BLaER1 (cell line): ENCODE measurements around the gene RER1.

ENCODE experiments used
- H3K27ac ChIP-seq: shearing (Covaris generic); formaldehyde crosslinking; 2 replicates; pipeline ENCODE4 v1.8.1; 2022
- H3K27me3 ChIP-seq: shearing (Covaris generic); formaldehyde crosslinking; 2 replicates; pipeline ENCODE4 v1.8.1; 2022
- H3K36me3 ChIP-seq: shearing (Covaris generic); formaldehyde crosslinking; 2 replicates; pipeline ENCODE4 v1.8.1; 2022
- H3K4me1 ChIP-seq: shearing (Covaris generic); formaldehyde crosslinking; 2 replicates; pipeline ENCODE4 v1.8.1; 2022
- H3K4me2 ChIP-seq: shearing (Covaris generic); formaldehyde crosslinking; 2 replicates; pipeline ENCODE4 v1.8.1; 2022
- H3K4me3 ChIP-seq: shearing (Covaris generic); formaldehyde crosslinking; 2 replicates; pipeline ENCODE4 v1.8.1; 2022
- H3K9ac ChIP-seq: shearing (Covaris generic); formaldehyde crosslinking; 2 replicates; pipeline ENCODE4 v1.8.1; 2022
- H3K9me3 ChIP-seq: shearing (Covaris generic); formaldehyde crosslinking; 2 replicates; pipeline ENCODE4 v1.8.1; 2022
- H4K20me1 ChIP-seq: shearing (Covaris generic); formaldehyde crosslinking; 2 replicates; pipeline ENCODE4 v1.8.1; 2022
- Cebpa-rat ChIP-seq: shearing (Covaris generic); IDR thresholded peaks from 2 replicates; pipeline ENCODE4 v1.8.1; 2022

Gene RER1

DNA sequence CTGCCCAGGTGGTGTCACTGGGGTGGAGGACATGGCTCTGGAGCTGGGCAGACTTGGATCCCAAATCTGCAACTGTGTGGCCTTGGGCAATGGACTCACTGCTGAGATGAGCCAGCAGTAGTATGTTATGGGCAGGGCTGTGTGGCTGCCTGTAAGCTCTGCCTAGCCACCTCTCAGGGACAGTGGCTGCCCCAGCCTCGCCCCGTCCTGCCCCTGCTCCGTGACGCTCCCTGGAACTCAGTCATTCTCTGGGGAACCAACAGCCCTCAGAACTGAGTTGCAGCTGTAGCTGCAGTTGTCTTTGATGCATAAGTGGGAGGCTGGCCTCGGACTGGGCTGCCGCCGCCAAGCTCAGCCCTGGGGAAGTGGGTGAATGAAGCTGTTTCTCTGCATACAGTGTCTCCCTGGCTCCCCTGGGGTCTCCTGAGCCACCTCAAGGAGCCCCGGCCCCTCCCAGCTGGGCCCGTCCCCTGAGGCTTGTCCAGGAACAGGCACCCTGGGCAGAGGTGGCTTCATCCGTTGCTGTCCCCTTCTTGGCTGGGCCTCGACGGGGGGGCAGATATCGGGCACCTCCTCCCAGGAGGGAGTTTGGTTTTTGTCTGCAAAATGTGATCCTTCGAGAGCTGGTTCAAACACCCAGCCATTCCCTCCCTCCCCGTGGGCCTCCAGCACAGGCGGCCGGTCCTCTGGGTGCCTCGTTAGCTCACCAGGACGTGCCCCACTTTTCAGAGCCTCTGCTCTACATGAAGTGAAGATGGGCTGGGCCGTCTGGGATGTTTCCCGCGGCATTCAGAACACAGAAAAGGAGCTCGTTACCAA, 58.2 kb downstream of the RER1 start:
- H3K9me3 ChIP-seq: no peaks in the 10 kb centered on the region
- no peaks in the 10 kb centered on the region for H3K36me3 ChIP-seq
- H3K4me3 ChIP-seq: no peak overlapping the region
- H3K9ac ChIP-seq: peak overlapping the region; percentile 21; the same call in 1 of the 2 replicates
- H4K20me1 ChIP-seq: peaks cover 2% of the 10 kb centered on the region; the same call in 1 of the 2 replicates
- TF ChIP-seq Cebpa-rat: no peak
- peaks cover 11% of the 10 kb centered on the region for H3K27me3 ChIP-seq
- peaks cover 98% of the 10 kb centered on the region for H3K4me1 ChIP-seq
- H3K4me2 ChIP-seq: peak overlapping the region; percentile 94
- peak overlapping the region; percentile 73 for H3K27ac ChIP-seq

DNA sequence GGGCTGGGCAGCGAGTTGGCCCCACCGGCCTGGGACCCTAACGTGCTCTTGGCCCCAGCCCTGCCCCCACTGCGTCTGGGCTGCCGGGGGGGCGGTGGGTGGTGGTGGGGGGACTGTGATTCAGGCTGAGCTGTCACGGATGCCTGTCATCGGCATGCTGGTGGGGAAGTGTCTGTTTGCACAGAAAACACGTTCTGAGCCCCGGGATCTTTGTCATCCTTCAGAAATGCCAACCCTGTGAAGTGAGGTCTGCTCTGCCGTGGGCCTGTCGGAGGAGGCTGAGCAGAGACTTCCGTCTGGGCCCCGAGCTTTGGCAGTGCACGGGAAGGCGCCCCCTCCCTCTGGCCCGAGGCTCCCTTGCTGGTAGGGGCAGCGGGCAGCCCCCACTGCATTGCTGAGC, 60.1 kb downstream of the RER1 start:
- TF ChIP-seq Cebpa-rat: no peak
- Histone ChIP-seq H3K36me3 (no peaks in the 10 kb centered on the region), H3K4me3 (no peak overlapping the region), H3K27ac (peak overlapping the region; percentile 84), H3K27me3 (no peaks in the 10 kb centered on the region), H3K9ac (peak overlapping the region; percentile 53; the same call in 1 of the 2 replicates), H3K4me1 (peaks cover 98% of the 10 kb centered on the region), H3K4me2 (peak overlapping the region; percentile 94), H4K20me1 (no peaks in the 10 kb centered on the region), H3K9me3 (no peaks in the 10 kb centered on the region)

DNA sequence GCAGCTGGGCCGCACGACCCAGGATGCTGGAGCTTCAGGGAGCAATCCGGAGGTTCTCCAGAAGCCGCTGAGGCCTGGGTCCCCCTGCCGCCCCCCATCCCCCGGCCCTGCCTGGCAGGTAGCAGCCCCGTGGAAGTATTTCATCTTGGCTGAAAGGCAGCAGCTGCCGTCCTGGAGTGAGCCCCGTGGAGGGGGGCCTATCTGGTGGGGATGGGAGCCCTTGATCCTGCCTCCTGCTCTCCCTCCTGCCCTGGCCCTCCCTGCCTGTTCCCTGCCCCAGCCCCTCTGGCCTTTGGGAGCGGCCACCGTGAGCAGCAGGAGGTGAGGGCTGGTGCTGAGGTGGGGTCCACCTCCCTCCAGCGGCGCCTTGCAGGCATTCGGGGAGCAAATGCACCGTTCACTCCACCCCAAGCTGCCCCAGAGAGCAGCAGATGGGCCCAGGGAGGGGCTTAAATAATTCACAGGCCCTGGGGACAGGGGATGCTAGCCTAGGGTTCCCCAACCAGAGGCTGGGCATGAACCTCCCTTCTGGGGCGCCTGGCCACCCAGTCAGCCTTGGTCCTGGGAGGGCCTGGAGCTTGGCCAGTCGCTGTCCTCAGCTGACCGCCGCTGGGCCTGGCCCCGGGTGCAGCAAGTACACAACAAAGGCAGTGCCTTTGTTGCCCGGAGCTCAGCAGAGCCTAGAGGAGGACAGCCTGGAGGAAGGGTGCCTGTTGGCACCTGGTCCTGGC, 60.7 kb downstream of the RER1 start:
- no peaks in the 10 kb centered on the region for H3K9me3 ChIP-seq
- no peaks in the 10 kb centered on the region for H3K36me3 ChIP-seq
- peak overlapping the region; percentile 53 for H3K9ac ChIP-seq
- H3K4me2 ChIP-seq: peak overlapping the region; percentile 94
- H3K27me3 ChIP-seq: no peaks in the 10 kb centered on the region
- H3K27ac ChIP-seq: peak overlapping the region; percentile 84
- TF ChIP-seq Cebpa-rat: no peak
- no peak overlapping the region for H3K4me3 ChIP-seq
- peaks cover 98% of the 10 kb centered on the region for H3K4me1 ChIP-seq
- H4K20me1 ChIP-seq: no peaks in the 10 kb centered on the region

DNA sequence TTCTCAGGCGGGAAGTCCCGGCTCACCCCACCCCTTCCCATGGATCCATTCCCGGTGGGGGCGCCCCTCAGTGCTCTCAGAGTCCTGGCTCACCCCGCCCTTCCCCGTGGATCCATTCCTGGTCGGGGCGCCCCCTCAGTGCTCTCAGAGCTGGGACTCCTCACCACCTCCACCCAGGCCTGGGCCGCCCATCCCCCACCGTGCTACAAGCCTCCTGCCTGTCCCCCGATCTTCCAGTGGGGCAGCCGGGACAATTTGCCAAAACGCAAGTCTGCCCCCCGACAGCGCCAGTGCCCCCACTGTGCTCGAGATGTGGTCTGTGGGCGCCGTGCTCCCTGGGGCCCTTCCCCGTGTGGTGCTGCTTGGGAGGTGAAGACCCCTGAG, 61.3 kb downstream of the RER1 start:
- Histone ChIP-seq H3K27ac (peak overlapping the region; percentile 84), H3K9ac (peak overlapping the region; percentile 53), H3K27me3 (no peaks in the 10 kb centered on the region), H4K20me1 (no peaks in the 10 kb centered on the region), H3K4me3 (no peak overlapping the region), H3K9me3 (no peaks in the 10 kb centered on the region), H3K4me2 (peak overlapping the region; percentile 94), H3K4me1 (peaks cover 98% of the 10 kb centered on the region), H3K36me3 (no peaks in the 10 kb centered on the region)
- no peak for TF ChIP-seq Cebpa-rat

DNA sequence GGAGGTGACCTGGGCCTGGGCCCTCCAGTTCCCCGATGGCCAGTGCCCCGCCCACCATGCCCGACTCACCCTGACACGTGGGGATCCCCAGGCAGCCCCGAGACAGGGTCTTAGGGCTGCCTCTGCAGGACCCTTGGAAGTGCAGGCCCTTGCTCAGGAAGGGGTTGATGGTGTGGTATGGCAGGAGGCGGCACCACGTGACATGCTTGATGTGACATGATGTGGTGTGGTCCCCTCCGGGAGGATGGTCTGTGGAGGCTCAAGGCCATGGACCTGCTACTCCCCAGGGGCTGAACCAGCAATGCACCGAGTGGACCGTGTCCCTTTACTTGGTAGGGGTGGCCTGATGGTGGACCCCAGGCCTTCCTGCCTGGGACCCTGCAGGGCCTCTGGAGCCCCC, 62.6 kb downstream of the RER1 start:
- Histone ChIP-seq H3K9me3 (no peaks in the 10 kb centered on the region), H3K27me3 (no peaks in the 10 kb centered on the region), H3K4me3 (peak overlapping the region; percentile 42; the same call in 1 of the 2 replicates), H3K4me1 (peaks cover 96% of the 10 kb centered on the region), H3K36me3 (no peaks in the 10 kb centered on the region), H3K27ac (peak overlapping the region; percentile 84), H3K4me2 (peak overlapping the region; percentile 94), H3K9ac (peak overlapping the region; percentile 21; the same call in 1 of the 2 replicates), H4K20me1 (no peaks in the 10 kb centered on the region)
- TF ChIP-seq Cebpa-rat: no peak
